HG03139 (cell line): Measurements from ENCODE around the gene G0S2.

ENCODE experiments used
- ATAC-seq: cut with Tn5 transposase; IDR thresholded peaks from one replicate; pipeline ENCODE4 v1.9.1; 2021; ENCODE audit not compliant: unreplicated experiment

The G0S2 gene

DNA sequence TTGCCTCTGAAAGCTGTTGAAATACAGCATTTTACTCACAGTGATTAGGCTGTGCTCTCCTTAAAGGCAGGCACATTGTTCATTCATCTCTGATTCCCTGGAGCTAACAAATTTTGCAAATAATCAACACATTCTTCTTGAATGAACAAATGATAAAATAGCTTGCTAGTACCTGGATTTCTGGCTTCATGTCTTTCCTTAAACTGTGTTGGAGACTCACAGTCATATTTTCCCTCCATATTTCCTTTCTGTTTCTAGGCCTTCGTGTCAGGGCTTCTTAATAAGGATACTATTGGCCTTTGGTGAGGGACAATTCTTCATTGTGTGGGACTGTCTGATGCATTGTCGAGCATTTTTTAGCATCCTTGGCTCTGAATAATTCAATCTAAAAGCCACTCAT lies 39.1 kb downstream of the G0S2 start:
- no peak for ATAC-seq

DNA sequence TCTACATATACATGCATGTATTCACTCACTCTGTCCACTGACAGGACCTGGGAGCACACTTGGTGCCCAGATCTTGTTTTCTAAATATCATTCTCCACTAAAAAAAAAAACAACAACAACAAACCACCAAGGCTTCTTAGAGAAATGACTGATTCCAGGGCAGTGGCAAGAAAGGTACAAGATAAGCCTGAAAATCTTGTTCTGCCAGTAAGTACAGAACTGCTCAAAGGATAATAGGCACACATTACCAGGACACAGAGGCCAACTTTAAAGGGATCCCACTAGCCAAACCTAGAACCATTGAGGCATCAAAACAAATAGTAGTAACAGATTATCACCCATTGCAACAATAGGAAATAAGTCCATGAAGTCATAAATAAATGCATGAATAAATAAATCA lies 40.1 kb downstream of the G0S2 start:
- no peak for ATAC-seq

DNA sequence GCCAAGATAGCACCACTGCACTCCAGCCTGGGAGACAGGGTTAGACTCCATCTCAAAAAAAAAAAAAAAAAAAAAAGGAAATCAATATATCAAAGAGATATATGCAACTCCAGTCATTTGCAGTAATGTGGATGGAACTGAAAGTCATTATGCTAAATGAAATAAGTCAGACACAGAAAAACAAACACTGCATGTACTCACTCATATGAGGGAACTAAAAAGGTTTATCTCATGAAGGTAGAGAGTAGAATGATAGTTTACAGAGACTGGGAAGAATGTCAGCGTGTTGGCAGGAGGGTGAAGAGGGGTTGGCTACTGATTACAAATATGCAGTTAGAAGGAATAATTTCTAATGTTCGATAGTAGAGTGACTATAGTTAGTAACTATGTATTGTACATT lies 42.6 kb downstream of the G0S2 start:
- no peak for ATAC-seq

DNA sequence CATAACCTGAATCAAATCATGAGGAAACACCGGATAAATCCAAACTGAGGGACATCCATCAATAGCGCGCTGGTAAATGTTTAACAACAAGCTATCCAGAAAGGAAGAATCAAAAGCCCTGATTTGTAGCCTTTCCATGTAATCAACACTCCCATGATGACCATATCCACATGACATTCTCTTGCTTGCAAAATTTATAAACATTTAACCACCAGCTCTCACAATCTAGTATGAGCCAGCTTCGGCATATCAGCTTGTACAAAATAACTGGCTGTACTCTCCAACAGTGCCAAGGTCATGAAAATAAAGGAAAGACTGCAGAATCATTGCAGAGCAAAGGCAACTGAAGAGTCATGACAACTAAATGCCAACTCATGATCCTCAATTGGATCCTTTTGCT lies 45.1 kb downstream of the G0S2 start:
- no peak for ATAC-seq

DNA sequence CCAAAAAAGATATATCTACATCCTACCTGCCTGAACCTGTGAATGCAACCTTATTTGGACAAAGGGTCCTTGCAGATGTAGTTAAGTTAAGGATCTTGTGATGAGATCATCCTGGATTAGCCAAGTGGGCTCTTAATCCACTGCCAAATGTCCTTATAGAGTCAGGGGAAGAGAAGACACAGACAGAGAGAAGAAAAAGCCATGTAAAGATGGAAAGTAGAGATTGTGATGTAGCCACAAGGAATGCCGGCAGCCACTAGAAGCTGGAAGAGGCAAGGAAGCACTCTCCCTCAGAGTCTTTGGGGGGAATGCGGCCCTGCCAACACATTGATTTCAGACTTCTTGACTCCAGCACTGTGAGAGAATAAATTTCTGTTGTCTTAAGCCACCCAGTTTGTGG lies 45.6 kb downstream of the G0S2 start:
- ATAC-seq, result no peak

DNA sequence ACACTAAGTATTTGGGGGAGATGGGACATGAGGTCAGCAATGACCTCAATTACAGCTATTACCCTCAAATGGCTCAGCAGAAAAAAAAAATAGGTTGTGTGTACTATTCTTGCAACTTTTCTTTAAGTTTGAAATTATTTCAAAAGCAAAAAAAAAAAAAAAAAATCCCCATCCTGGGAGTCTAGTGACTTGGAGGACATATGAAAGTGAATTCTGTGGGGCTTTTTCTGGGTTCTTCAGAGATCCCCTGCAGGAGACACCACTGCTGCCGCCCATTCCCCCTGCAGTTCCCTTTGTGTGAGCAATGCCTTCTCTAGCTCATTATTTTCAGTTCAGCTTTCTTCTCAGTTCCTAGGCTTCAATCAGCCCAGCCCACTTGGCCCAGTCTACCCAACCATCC lies 46.1 kb downstream of the G0S2 start:
- no peak for ATAC-seq

DNA sequence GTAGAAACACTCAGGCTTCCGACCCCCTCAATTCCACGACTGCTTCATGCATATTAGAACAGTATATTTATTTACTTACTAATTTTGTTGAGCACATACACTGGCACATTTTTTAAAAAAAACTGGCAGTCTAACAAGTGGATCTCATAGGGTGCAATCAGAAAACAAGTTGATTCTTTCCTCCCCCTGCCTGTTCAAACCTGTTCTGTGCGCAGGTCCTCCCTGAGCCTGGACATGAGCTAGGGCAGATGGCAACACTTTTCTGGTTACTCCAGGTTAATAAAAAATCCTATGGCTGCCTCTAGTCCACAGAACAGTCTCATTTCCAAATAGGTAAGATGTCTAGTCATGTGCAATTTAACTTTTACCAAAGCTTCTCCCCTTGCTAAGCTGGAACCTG lies 48.1 kb downstream of the G0S2 start:
- no peak for ATAC-seq

DNA sequence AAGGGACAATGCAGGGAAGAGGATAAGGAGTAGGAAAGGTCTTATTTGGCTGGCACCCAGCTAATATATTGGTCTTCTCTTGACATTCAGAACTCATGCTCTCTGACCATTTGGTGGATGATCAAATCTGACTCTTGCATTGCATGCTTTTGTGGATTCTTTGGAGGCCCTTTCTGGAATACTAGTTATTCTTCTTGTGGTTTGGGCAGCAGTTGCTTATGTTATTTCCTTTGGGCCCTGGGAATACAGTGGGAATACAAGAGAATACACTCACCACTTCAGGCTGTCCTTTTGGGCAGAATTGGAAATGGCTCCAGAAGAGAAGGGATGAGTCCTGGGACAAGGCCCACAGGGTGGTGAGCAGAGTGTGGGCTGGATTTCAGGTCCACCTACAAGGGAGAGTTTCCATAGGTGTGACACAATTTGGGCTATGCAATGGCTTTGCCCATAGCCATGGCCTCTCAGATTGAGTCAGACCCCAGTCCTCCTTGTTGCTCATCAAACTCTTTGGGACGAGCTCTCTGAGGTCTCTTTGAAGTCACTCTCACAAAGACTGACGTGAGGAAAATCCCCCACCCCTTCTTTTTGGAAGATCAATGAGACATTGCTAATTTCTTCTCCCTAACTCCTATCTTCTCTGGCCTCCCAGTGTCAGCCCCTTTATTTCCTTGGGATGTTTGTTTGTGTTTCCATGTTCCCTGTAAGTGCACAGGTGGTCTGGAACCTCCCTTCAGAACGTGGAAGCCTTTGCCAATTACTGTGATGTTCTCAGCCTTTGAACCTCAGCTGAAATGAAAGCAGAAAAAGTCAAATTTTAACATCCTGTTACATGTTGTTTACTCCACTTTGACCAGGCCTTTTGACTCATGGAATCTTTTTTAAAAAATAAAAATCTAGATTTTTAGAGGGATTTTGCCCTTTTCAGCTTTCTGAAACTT lies 48.8 kb downstream of the G0S2 start:
- ATAC-seq, result no peak
